Measurements from ENCODE around the gene BCAS3.

- no peak for TF ChIP-seq CTCF (IDR thresholded peaks at IDR 0.05)
- TF ChIP-seq POLR2A (IDR thresholded peaks at IDR 0.05), result no peak
Observed at GRCh38 chr17:61303817-61304096, 626.1 kb downstream of the BCAS3 start.
